ENCODE data around the gene MAML3.

The MAML3 gene

DNA sequence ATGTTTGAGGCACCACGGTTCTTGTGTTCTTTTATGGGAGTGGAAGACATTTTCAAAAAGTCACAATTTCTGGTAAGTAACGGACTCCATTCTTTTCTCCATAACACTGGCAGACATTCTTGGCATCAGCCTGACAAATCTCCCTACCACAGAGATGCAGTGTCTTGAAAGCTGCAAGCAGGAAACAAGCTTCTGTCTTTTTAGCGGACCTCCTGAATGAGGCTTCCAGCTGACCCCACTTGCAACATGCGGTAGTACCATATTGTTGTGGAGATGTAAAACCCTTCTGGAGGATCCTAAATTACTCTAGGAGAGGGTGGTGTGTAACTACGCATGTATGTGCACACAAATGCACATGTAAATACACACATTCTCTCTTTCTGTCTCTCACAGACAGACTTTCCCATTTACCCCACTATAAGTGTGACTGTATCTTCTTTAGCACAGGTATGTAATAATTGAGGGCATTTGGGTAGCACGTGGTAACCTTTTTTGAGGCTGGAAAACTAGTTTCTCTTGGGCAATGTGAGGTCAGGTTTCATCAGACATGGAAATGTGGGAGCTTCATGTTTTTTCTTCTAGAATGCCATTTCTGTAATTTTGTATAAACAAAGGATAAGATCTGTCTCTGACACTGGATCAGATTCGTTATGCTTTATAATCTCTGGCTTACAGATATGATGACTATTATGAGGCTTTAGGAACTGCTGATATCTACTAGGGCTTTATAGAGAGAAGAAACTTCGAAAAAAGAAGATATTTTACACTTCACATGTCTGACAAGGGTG is 358.3 kb downstream of the MAML3 start:
- DNase-seq (ENCODE audit: low read depth): no peak
- no peak overlapping the region for H3K4me3 ChIP-seq (ENCODE audit: control insufficient read depth, low read depth, low read length)
- TF ChIP-seq, protein P1, sequence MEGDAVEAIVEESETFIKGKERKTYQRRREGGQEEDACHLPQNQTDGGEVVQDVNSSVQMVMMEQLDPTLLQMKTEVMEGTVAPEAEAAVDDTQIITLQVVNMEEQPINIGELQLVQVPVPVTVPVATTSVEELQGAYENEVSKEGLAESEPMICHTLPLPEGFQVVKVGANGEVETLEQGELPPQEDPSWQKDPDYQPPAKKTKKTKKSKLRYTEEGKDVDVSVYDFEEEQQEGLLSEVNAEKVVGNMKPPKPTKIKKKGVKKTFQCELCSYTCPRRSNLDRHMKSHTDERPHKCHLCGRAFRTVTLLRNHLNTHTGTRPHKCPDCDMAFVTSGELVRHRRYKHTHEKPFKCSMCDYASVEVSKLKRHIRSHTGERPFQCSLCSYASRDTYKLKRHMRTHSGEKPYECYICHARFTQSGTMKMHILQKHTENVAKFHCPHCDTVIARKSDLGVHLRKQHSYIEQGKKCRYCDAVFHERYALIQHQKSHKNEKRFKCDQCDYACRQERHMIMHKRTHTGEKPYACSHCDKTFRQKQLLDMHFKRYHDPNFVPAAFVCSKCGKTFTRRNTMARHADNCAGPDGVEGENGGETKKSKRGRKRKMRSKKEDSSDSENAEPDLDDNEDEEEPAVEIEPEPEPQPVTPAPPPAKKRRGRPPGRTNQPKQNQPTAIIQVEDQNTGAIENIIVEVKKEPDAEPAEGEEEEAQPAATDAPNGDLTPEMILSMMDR (IDR thresholded peaks at IDR 0.05; ENCODE audit: control insufficient read depth, insufficient read depth, low read depth, low read length, missing control alignments): no peak

DNA sequence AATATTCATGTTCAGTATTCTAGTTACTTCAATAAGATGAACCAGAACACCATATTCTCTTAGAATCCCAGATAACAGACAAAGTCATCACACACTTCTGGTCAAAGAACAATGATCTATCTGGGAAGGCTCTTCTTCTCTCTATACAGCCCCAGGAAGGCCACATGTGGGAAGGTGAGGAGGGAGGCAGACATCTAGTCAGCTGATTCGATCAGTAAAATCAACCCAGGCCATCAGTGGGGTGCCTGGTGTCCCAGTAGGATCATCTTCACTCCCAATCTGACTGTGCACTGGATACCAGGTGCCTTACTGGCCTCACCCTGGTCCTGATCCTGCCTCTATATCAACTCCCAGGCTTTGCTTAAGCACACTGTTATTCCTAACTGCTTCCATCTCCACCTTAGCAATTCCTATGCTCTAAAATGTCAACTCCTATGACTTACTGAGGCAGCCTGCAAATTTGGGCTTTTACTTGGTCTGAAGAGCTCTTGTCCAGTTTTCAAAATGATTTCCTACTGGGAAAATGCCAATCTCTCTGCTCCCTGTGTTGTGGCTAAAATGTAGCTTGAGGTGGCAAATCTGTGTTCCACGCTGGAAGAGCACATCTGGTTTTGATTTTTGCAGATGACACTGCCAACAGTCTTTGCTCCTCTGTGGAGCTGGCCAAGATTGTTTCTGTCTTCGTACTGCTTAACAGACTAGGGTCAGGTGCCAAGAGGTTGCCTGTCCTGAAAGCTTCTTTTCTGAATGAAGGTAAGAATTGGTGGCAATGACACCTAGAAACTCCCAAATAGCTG is 359.6 kb downstream of the MAML3 start:
- TF ChIP-seq, protein P1 (IDR thresholded peaks at IDR 0.05; ENCODE audit: control insufficient read depth, insufficient read depth, low read depth, low read length, missing control alignments): no peak
- no peak overlapping the region for H3K4me3 ChIP-seq (ENCODE audit: control insufficient read depth, low read depth, low read length)
- peak; percentile 32 for DNase-seq (ENCODE audit: low read depth)

DNA sequence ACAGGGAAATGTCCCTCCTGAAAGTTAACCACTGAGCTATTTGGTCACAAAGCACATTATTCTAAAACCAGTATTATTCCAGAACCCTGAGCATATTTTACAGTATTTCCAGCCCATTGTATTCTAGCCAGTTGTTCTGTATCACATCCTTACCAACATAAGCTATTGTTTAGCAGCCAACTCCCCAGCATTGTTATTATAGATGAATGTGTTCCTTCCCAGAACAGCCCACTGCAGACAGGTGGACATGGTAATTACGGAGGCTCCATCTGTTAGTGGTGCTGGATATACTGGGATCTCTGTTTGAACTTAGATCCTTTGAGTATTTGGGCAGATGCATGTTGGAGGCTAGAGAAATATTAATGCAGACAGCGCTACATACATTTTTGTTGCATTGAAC is 362.3 kb downstream of the MAML3 start:
- no peak for DNase-seq (ENCODE audit: low read depth)
- no peak overlapping the region for H3K4me3 ChIP-seq (ENCODE audit: control insufficient read depth, low read depth, low read length)
- TF ChIP-seq, protein P1 (IDR thresholded peaks at IDR 0.05; ENCODE audit: control insufficient read depth, insufficient read depth, low read depth, low read length, missing control alignments): no peak

DNA sequence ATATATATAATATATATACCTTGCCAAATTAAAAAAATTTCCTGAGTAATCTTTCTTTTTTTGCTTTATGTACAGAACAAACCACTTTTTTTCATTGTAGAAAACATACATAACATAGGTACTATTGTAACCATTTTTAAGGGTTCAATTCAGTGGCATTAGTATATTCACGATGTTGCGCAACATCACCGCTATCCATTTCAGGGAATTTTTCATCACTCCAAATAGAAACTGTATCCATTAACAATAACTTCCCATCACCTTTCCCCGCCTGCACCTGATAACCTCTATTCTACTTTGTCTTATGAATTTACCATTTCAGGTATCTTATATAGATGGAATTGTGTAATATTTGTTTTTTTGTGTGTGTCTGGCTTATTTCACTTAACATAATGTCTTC is 363.7 kb downstream of the MAML3 start:
- TF ChIP-seq, protein P1 (IDR thresholded peaks at IDR 0.05; ENCODE audit: control insufficient read depth, insufficient read depth, low read depth, low read length, missing control alignments): no peak
- H3K4me3 ChIP-seq (ENCODE audit: control insufficient read depth, low read depth, low read length): no peak overlapping the region
- DNase-seq (ENCODE audit: low read depth): no peak

DNA sequence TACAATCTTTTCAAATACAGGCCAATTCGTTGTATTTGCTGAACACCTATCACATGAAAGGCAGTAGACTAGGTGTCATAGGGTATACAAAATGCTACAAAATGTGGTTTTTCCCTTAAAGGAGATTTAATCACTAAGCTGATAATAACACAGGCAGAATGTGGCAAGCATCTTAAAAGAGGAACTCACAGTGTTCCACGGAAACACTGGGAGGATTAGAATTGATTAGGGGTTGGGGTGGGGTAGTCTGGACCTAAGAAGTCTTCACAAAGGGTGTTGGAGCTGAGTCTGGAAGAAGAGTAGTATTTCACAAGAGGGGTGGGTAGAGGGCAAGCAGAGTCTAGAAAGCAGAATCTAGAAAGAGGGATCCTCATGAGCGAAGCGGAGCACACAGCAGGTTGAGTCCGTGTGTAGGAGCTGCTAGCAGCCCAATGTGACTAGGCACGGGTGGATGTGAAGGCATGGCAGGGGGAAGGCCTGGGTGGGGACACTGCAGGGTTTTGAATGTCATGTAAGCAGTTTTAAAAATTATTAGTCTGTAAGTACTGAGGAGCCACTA is 364.8 kb downstream of the MAML3 start:
- DNase-seq (ENCODE audit: low read depth): no peak
- TF ChIP-seq, protein P1 (IDR thresholded peaks at IDR 0.05; ENCODE audit: control insufficient read depth, insufficient read depth, low read depth, low read length, missing control alignments): no peak
- no peak overlapping the region for H3K4me3 ChIP-seq (ENCODE audit: control insufficient read depth, low read depth, low read length)

DNA sequence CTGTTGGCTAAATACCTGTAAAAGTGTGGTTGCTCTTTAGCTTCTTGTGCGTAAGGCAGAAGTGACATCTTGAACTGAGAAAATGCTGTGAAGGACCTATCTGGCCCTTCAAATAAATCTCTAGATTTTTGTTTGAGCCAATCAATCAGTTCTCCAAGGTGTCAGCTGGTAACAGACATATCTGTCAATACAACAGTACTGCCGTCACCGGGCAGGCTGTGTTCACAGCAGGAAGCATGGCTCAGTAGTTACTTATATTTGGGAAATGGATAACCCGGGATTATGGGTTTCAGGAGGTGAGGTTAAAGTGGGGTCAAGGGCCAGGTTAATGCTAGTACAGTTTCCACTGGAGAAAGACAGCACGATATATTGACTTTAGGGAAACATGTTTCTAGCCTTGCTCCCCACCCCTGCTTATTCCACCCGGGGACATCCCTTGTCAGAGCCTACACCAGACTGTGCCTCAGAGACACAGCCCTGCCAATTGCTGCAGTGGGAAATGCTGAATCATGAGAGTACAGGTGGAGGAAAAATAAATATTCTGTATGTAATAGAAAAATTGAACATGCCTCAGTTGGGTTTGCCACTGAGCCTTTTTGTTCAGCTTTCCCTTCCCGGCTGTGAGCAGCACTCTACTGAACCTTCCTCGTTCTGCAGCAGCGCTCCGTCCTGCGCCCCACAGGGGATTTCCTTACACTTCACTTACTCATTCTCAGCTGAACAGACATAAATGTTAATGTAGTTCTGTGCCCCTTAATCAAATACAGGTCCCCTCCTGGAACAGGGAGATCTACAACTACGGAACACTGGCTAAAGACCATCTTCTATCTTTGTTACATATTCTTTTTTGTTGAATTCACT is 367.3 kb downstream of the MAML3 start:
- DNase-seq (ENCODE audit: low read depth): no peak
- TF ChIP-seq, protein P1 (IDR thresholded peaks at IDR 0.05; ENCODE audit: control insufficient read depth, insufficient read depth, low read depth, low read length, missing control alignments): no peak
- no peak overlapping the region for H3K4me3 ChIP-seq (ENCODE audit: control insufficient read depth, low read depth, low read length)

All from AG09309 (cell line).